T-helper 2 cell treated with Interferon-gamma antibody and Interleukin-4, amounts not matched to agents 5 μg/mL and 100 μg/mL, for 36 hours (primary cell): Measurements from ENCODE around the gene GNG13.

Source experiments
- DNase-seq: peaks from one replicate; pipeline ENCODE4 v3.0.0; 2021; ENCODE audit warnings: low spot score
- H3K27ac Mint-ChIP-seq: one replicate; pipeline ENCODE4 v1.8.0; 2021; ENCODE audit warnings: mild to moderate bottlenecking, mixed read lengths
- H3K27me3 Mint-ChIP-seq: one replicate; pipeline ENCODE4 v1.8.0; 2021; ENCODE audit warnings: low read depth, mixed read lengths
- H3K36me3 Mint-ChIP-seq: one replicate; pipeline ENCODE4 v1.8.0; 2021; ENCODE audit warnings: low read depth, mixed read lengths
- H3K4me1 Mint-ChIP-seq: one replicate; pipeline ENCODE4 v1.8.0; 2021; ENCODE audit warnings: low read depth, mixed read lengths
- H3K4me3 Mint-ChIP-seq: one replicate; pipeline ENCODE4 v1.8.0; 2022; ENCODE audit warnings: mild to moderate bottlenecking, moderate library complexity, mixed read lengths
- H3K9me3 Mint-ChIP-seq: one replicate; pipeline ENCODE4 v1.8.0; 2021; ENCODE audit warnings: mixed read lengths

Gene GNG13

GRCh38 chr16:789191-789850 lies 11.2 kb downstream of the GNG13 start:
- H3K36me3 Mint-ChIP-seq = peaks cover 15% of the 10 kb centered on the region
- no peaks in the 10 kb centered on the region for H3K27me3 Mint-ChIP-seq
- no peaks in the 10 kb centered on the region for H3K9me3 Mint-ChIP-seq

DNA sequence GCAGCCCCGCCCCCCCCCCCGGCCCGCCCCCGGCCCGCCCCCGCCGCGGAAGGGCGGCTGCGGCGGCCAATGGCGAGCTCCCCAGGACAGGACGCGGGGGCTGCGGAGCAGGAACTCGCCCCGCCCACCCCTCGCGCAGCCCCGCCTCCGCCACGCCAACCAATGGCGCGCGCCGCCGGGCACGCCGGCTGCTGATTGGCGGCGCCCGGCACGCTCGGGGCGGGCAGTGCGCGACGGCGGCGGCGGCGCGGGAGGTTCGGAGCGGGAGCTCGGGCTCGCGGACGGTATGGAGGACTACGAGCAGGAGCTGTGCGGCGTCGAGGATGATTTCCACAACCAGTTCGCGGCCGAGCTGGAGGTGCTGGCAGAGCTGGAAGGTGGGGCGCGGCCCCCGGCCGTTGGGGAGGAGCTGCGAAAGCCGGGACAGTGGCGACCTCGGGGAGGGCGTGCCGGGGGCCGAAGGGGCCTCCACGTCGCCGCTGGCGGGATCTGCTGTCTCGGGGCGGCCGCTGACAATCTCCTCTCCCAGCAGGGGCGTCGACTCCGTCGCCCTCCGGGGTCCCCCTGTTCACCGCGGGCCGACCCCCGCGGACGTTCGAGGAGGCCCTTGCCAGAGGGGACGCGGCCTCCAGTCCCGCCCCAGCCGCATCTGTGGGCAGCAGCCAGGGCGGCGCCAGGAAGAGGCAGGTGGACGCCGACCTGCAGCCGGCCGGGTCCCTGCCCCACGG lies 12.0 kb downstream of the GNG13 start, which contains the start of gene CHTF18:
TSS of gene CHTF18 (plus strand) at position 222 of the 728 bp plus-strand sequence. CDS start at position 287, 65 bp downstream.
- peak; percentile 93 for DNase-seq
- Mint-ChIP-seq H3K4me1 (peaks cover 3% of the 10 kb centered on the region), H3K27ac (peak within 1 kb of the TSS; percentile 79), H3K36me3 (peaks cover 15% of the 10 kb centered on the region), H3K4me3 (peak within 1 kb of the TSS; percentile 89), H3K9me3 (no peaks in the 10 kb centered on the region), H3K27me3 (no peaks in the 10 kb centered on the region)

More at GRCh38 chr16:789191-789850, 11.2 kb downstream of the GNG13 start:
- no peak overlapping the region for H3K27ac Mint-ChIP-seq
- peaks cover 3% of the 10 kb centered on the region for H3K4me1 Mint-ChIP-seq
- no peak for DNase-seq
- peak overlapping the region; percentile 46 for H3K4me3 Mint-ChIP-seq

- H3K27me3 Mint-ChIP-seq = no peaks in the 10 kb centered on the region
- no peaks in the 10 kb centered on the region for H3K9me3 Mint-ChIP-seq
- peaks cover 3% of the 10 kb centered on the region for H3K4me1 Mint-ChIP-seq
- H3K27ac Mint-ChIP-seq = peak within 1 kb of the TSS; percentile 79
- peaks cover 15% of the 10 kb centered on the region for H3K36me3 Mint-ChIP-seq
- no peak for DNase-seq
- H3K4me3 Mint-ChIP-seq = peak within 1 kb of the TSS; percentile 89
These were observed 12.5 kb downstream of the GNG13 start, which contains the start of gene RPUSD1 for GRCh38 chr16:787978-788398. Gene RPUSD1, minus strand, starts transcription at chr16:788381. Its CDS starts 644 bp downstream, at chr16:787737.

GRCh38 chr16:787321-787966 lies 13.1 kb downstream of the GNG13 start:
- H3K4me1 Mint-ChIP-seq = peaks cover 3% of the 10 kb centered on the region
- peak overlapping the region; percentile 75 for H3K27ac Mint-ChIP-seq
- peaks cover 15% of the 10 kb centered on the region for H3K36me3 Mint-ChIP-seq
- DNase-seq = no peak
- H3K9me3 Mint-ChIP-seq = no peaks in the 10 kb centered on the region
- H3K27me3 Mint-ChIP-seq = no peaks in the 10 kb centered on the region
- H3K4me3 Mint-ChIP-seq = peak overlapping the region; percentile 89

GRCh38 chr16:785563-786535 lies 14.7 kb downstream of the GNG13 start:
- Mint-ChIP-seq H3K27me3 (no peaks in the 10 kb centered on the region), H3K36me3 (peaks cover 6% of the 10 kb centered on the region), H3K4me1 (peaks cover 3% of the 10 kb centered on the region), H3K4me3 (peak overlapping the region; percentile 45), H3K27ac (peak overlapping the region; percentile 49), H3K9me3 (no peaks in the 10 kb centered on the region)
- peak; percentile 61 for DNase-seq

DNA sequence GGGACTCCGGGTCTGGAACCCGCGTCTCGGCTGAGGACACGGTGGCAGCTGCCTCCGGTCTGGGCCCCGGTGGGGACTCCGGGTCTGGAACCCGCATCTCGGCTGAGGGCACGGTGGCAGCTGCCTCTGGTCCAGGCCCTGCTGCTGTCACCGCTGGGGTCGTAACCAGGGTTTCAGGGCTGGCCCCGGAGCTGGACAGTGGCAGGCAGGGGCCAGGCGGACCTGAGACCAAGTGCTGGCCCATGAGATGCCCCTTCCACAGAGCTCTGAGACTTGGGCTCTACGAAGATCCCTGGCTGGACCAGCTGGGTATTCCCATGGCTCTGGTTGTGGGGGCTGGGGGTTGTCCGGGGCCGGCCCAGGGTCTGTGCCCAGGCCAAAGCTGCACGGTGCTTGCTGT lies 16.1 kb downstream of the GNG13 start:
- Mint-ChIP-seq H3K27me3 (no peaks in the 10 kb centered on the region), H3K9me3 (no peaks in the 10 kb centered on the region), H3K27ac (no peak overlapping the region), H3K36me3 (peaks cover 6% of the 10 kb centered on the region), H3K4me1 (no peaks in the 10 kb centered on the region), H3K4me3 (no peak overlapping the region)
- DNase-seq = no peak

GRCh38 chr16:783404-784161 lies 17.0 kb downstream of the GNG13 start:
- Mint-ChIP-seq H3K36me3 (peaks cover 6% of the 10 kb centered on the region), H3K27ac (no peak overlapping the region), H3K27me3 (no peaks in the 10 kb centered on the region), H3K4me3 (no peak overlapping the region), H3K9me3 (no peaks in the 10 kb centered on the region), H3K4me1 (no peaks in the 10 kb centered on the region)
- no peak for DNase-seq

- peaks cover 6% of the 10 kb centered on the region for H3K36me3 Mint-ChIP-seq
These were observed 17.6 kb downstream of the GNG13 start for GRCh38 chr16:782766-783403.

GRCh38 chr16:782258-782657 lies 18.3 kb downstream of the GNG13 start:
- Mint-ChIP-seq H3K36me3 (peaks cover 6% of the 10 kb centered on the region), H3K4me1 (no peaks in the 10 kb centered on the region), H3K9me3 (no peaks in the 10 kb centered on the region), H3K27me3 (no peaks in the 10 kb centered on the region), H3K4me3 (no peak overlapping the region), H3K27ac (no peak overlapping the region)
- DNase-seq = no peak

More at GRCh38 chr16:782766-783403, 17.6 kb downstream of the GNG13 start:
- no peaks in the 10 kb centered on the region for H3K4me1 Mint-ChIP-seq
- H3K27me3 Mint-ChIP-seq = no peaks in the 10 kb centered on the region
- DNase-seq = no peak
- no peak overlapping the region for H3K4me3 Mint-ChIP-seq
- H3K27ac Mint-ChIP-seq = no peak overlapping the region
- no peaks in the 10 kb centered on the region for H3K9me3 Mint-ChIP-seq

DNA sequence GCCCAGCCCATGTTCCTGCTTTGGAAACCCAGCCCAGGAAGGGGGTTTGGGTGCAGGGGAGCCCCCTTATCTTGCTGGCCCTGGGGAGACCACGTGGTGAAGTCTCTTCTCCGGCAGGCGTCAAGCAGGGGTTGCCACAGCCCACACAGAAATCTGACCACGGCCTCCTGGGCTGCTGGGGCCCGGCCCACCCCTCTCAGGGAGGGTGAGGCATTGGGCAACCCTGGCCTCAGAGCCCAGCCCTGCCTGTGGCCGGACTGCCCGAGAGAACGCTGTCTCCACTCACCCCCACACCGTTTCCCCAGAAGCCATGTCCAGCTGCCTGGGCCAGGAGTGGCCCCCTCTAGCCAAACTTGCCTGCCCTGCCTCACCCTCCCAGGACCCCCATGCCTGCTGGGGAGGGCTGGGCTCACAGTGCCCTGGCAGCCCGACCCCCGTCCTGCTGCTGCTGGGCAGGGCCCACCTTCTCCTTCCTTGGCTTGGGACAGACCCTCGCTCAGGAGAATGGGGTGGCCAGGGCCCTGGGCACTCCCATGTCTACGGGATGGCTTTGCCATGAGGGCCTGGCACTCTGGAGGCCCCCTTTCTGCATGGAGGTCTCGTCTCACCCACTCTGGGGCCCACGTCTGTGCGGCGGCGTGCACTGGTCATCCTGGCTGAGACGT lies 19.1 kb downstream of the GNG13 start:
- H3K9me3 Mint-ChIP-seq = no peaks in the 10 kb centered on the region
- H3K36me3 Mint-ChIP-seq = peaks cover 6% of the 10 kb centered on the region
- no peak overlapping the region for H3K27ac Mint-ChIP-seq
- no peak for DNase-seq
- no peaks in the 10 kb centered on the region for H3K27me3 Mint-ChIP-seq
- no peak overlapping the region for H3K4me3 Mint-ChIP-seq
- no peaks in the 10 kb centered on the region for H3K4me1 Mint-ChIP-seq

DNA sequence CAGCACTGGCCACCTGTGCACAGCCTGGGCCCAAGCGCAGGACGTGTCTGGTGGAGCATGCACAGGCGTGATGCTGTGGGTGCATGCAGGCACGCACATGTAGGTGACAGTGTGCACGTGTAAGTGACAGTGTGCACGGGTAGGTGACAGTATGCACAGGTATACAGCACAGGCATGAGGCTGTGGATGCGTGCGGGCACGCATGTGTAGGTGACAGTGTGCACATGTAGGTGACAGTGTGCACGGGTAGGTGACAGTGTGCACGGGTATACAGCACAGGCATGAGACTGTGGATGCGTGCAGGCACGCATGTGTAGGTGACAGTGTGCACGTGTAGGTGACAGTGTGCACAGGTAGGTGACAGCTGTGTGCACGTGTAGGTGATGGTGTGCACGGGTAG lies 20.2 kb downstream of the GNG13 start:
- no peaks in the 10 kb centered on the region for H3K27me3 Mint-ChIP-seq
- H3K4me3 Mint-ChIP-seq = no peak overlapping the region
- H3K9me3 Mint-ChIP-seq = no peaks in the 10 kb centered on the region
- H3K27ac Mint-ChIP-seq = no peak overlapping the region
- peaks cover 6% of the 10 kb centered on the region for H3K36me3 Mint-ChIP-seq
- no peak for DNase-seq
- H3K4me1 Mint-ChIP-seq = no peaks in the 10 kb centered on the region

- no peaks in the 10 kb centered on the region for H3K36me3 Mint-ChIP-seq
- DNase-seq = no peak
- no peaks in the 10 kb centered on the region for H3K4me1 Mint-ChIP-seq
- H3K27me3 Mint-ChIP-seq = no peaks in the 10 kb centered on the region
- no peak overlapping the region for H3K4me3 Mint-ChIP-seq
- no peaks in the 10 kb centered on the region for H3K9me3 Mint-ChIP-seq
- no peak overlapping the region for H3K27ac Mint-ChIP-seq
These were observed 21.0 kb downstream of the GNG13 start for GRCh38 chr16:779561-779960.
